H9 (cell line): ENCODE data around the gene CSMD2. TPM values are rescaled to one million over a fixed set of nuclear protein-coding genes. Genes with fewer than 3 reads are reported as not detected.

ENCODE experiments used
- DNase-seq: peaks from one replicate; pipeline ENCODE4 v3.0.0-alpha.2; 2017
- H2AFZ ChIP-seq: one replicate; pipeline ENCODE4 v1.6.1; 2013; ENCODE audit warnings: mild to moderate bottlenecking, low read length, control low read depth, moderate library complexity
- H2AK5ac ChIP-seq: 2 replicates; pipeline ENCODE4 v1.6.1; 2013; ENCODE audit warnings: low read length, control low read depth, mixed read lengths; ENCODE audit not compliant: insufficient read length
- H2BK120ac ChIP-seq: one replicate; pipeline ENCODE4 v1.6.1; 2013; ENCODE audit warnings: low read depth, mild to moderate bottlenecking, low read length, control low read depth, inconsistent platforms; ENCODE audit not compliant: poor library complexity, severe bottlenecking
- H2BK12ac ChIP-seq: 2 replicates; pipeline ENCODE4 v1.6.1; 2013; ENCODE audit warnings: low read length, control low read depth, mixed read lengths, low read depth; ENCODE audit not compliant: insufficient read length
- H2BK15ac ChIP-seq: 2 replicates; pipeline ENCODE4 v1.6.1; 2013; ENCODE audit warnings: low read depth, low read length, control low read depth
- H2BK20ac ChIP-seq: one replicate; pipeline ENCODE4 v1.6.1; 2013; ENCODE audit warnings: low read depth, mild to moderate bottlenecking, low read length, control low read depth, inconsistent platforms; ENCODE audit not compliant: poor library complexity, severe bottlenecking
- H2BK5ac ChIP-seq: 2 replicates; pipeline ENCODE4 v1.6.1; 2013; ENCODE audit warnings: low read length, control low read depth, mixed read lengths; ENCODE audit not compliant: insufficient read length
- H3K14ac ChIP-seq: 2 replicates; pipeline ENCODE4 v1.6.1; 2013; ENCODE audit warnings: low read length, control low read depth; ENCODE audit not compliant: insufficient read depth
- H3K18ac ChIP-seq: 2 replicates; pipeline ENCODE4 v1.6.1; 2013; ENCODE audit warnings: low read depth, mild to moderate bottlenecking, mixed read lengths, low read length, control low read depth; ENCODE audit not compliant: insufficient read length
- H3K23ac ChIP-seq: 2 replicates; pipeline ENCODE4 v1.6.1; 2013; ENCODE audit warnings: low read length, control low read depth, mixed read lengths, low read depth; ENCODE audit not compliant: insufficient read length
- H3K23me2 ChIP-seq: 2 replicates; pipeline ENCODE4 v1.6.1; 2013; ENCODE audit warnings: low read depth, mild to moderate bottlenecking, mixed read lengths, low read length, control low read depth; ENCODE audit not compliant: insufficient read length, poor library complexity, severe bottlenecking
- H3K27ac ChIP-seq: 2 replicates; pipeline ENCODE4 v1.5.1; 2013; ENCODE audit warnings: low read length, control low read depth, mixed read lengths, low read depth; ENCODE audit not compliant: insufficient read length
- H3K27me3 ChIP-seq: 2 replicates; pipeline ENCODE4 v1.6.1; 2013; ENCODE audit warnings: low read length, control low read depth, inconsistent platforms; ENCODE audit not compliant: insufficient read depth
- H3K4ac ChIP-seq: 2 replicates; pipeline ENCODE4 v1.6.1; 2013; ENCODE audit warnings: low read depth, mild to moderate bottlenecking, control low read depth, inconsistent platforms, low read length, moderate library complexity
- H3K4me1 ChIP-seq: 2 replicates; pipeline ENCODE4 v1.6.1; 2013; ENCODE audit warnings: low read length, control low read depth, inconsistent platforms; ENCODE audit not compliant: insufficient read depth
- H3K4me2 ChIP-seq: 2 replicates; pipeline ENCODE4 v1.6.1; 2013; ENCODE audit warnings: low read length, control low read depth, mixed read lengths; ENCODE audit not compliant: insufficient read length, insufficient read depth
- H3K56ac ChIP-seq: 2 replicates; pipeline ENCODE4 v1.6.1; 2013; ENCODE audit warnings: low read depth, mild to moderate bottlenecking, mixed read lengths, low read length, control low read depth; ENCODE audit not compliant: insufficient read length
- H3K79me1 ChIP-seq: 2 replicates; pipeline ENCODE4 v1.6.1; 2013; ENCODE audit warnings: low read depth, mild to moderate bottlenecking, moderate library complexity, low read length, control low read depth, inconsistent platforms; ENCODE audit not compliant: insufficient read depth, poor library complexity, severe bottlenecking
- H3K79me2 ChIP-seq: 2 replicates; pipeline ENCODE4 v1.6.1; 2013; ENCODE audit warnings: low read length, control low read depth, inconsistent platforms; ENCODE audit not compliant: insufficient read depth
- H3K9ac ChIP-seq: 2 replicates; pipeline ENCODE4 v1.6.1; 2013; ENCODE audit warnings: low read length, control low read depth, mixed read lengths; ENCODE audit not compliant: insufficient read length; ENCODE audit errors: extremely low read depth
- H3K9me3 ChIP-seq: one replicate; pipeline ENCODE4 v1.6.1; 2013; ENCODE audit warnings: low read depth, low read length, inconsistent platforms; ENCODE audit not compliant: control insufficient read depth
- H3T11ph ChIP-seq: one replicate; pipeline ENCODE4 v1.6.1; 2013; ENCODE audit warnings: mild to moderate bottlenecking, low read length, control low read depth, inconsistent platforms
- H4K20me1 ChIP-seq: one replicate; pipeline ENCODE4 v1.6.1; 2013; ENCODE audit not compliant: control insufficient read depth, insufficient read length, insufficient read depth
- H4K5ac ChIP-seq: 2 replicates; pipeline ENCODE4 v1.6.1; 2013; ENCODE audit warnings: low read depth, mild to moderate bottlenecking, mixed read lengths, low read length, control low read depth; ENCODE audit not compliant: insufficient read length
- H4K8ac ChIP-seq: replicated peaks from 2 replicates; pipeline ENCODE4 v1.6.1; 2013; ENCODE audit warnings: low read length, control low read depth, mixed read lengths, low read depth; ENCODE audit not compliant: insufficient read length
- H4K91ac ChIP-seq: 2 replicates; pipeline ENCODE4 v1.6.1; 2013; ENCODE audit warnings: low read depth, mild to moderate bottlenecking, moderate library complexity, mixed read lengths, low read length, control low read depth; ENCODE audit not compliant: insufficient read length
- H3K27ac Mint-ChIP-seq, 3 experiments: 2 replicates in 2 of 3; 3 replicates in 1 of 3; pipeline ENCODE4 v1.8.0; 2020 to 2021; ENCODE audit warnings: mixed read lengths in 3 of 3, mild to moderate bottlenecking in 1 of 3, moderate library complexity in 1 of 3
- H3K27me3 Mint-ChIP-seq: 2 replicates; pipeline ENCODE4 v1.8.0; 2021; ENCODE audit warnings: low read depth, mild to moderate bottlenecking, moderate library complexity, mixed read lengths
- H3K36me3 Mint-ChIP-seq, 3 experiments: 2 replicates in 2 of 3; 3 replicates in 1 of 3; pipeline ENCODE4 v1.8.0; 2020 to 2021; ENCODE audit warnings: low read depth in 3 of 3, mixed read lengths in 3 of 3; ENCODE audit not compliant: insufficient read depth in 1 of 3
- H3K4me1 Mint-ChIP-seq, 2 experiments: 2 replicates each; pipeline ENCODE4 v1.8.0; 2020; ENCODE audit warnings: mixed read lengths in 2 of 2
- H3K4me3 Mint-ChIP-seq, 2 experiments: 2 replicates in 1 of 2; 3 replicates in 1 of 2; pipeline ENCODE4 v1.8.0; 2020 to 2021; ENCODE audit warnings: mild to moderate bottlenecking in 2 of 2, mixed read lengths in 2 of 2, moderate library complexity in 1 of 2
- H3K9me3 Mint-ChIP-seq, 2 experiments: 2 replicates in 1 of 2; 3 replicates in 1 of 2; pipeline ENCODE4 v1.8.0; 2020; ENCODE audit warnings: mild to moderate bottlenecking in 2 of 2, mixed read lengths in 2 of 2, moderate library complexity in 1 of 2
- CTCF ChIP-seq: fragments of 200-600 bp; sonication (generic); conservative IDR thresholded peaks from 3 replicates; pipeline ENCODE4 v1.8.0; 2021; ENCODE audit warnings: antibody characterized with exemption, mild to moderate bottlenecking
- WGBS: extraction: QIAGEN DNeasy Blood & Tissue Kit; methylation state at CpG from one replicate; pipeline ENCODE4 v1.1.7; 2013; ENCODE audit warnings: missing lambda C conversion rate, low lambda C conversion rate, mixed read lengths; ENCODE audit not compliant: insufficient read length; ENCODE audit errors: extremely low coverage; 5-methylcytosine and 5-hydroxymethylcytosine counted together
- total RNA-seq: library from RNA; stranded (reverse); gene quantifications from 2 replicates; pipeline ENCODE4 v1.2.1, GENCODE V29; 2021

The CSMD2 gene
- total RNA-seq, 1 experiment from 2014 or later, result 6.4 TPM

DNA sequence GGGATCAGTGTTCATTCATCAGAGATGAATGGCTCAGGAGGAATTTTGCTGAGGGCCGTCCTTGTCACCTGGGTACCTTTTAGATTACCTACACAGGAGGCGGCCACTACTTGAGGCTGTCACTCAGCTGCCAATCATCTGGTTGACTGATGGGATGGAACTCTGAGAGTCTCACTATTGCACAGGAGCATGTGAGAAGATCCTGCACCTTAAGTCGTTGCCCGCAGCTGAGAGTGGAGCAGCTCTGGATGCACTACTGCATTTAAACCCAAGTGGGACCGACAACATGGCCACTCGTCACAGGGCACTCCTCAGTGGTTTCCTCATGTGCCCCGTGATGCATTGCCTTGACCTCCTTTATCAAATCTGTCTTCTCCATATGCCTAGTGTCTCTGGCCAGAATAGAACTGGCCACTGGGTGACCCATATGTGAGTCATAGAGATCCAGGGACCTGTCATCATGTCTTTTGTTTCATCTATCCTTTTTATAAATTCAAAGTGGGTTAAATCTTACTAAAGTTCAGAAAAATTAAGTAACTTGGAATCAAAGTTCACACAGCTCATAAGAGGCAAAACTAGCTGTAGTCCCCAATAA is 527.1 kb downstream of the CSMD2 start:
- Histone ChIP-seq H3K18ac (no peak overlapping the region), H4K91ac (no peak overlapping the region), H3K23ac (no peak overlapping the region), H3K27ac (no peak overlapping the region), H2BK120ac (no peak overlapping the region), H3K23me2 (no peaks in the 10 kb centered on the region), H3K56ac (no peak overlapping the region), H3K79me2 (no peaks in the 10 kb centered on the region), H4K8ac (no peak overlapping the region), H3K79me1 (no peaks in the 10 kb centered on the region), H4K20me1 (no peaks in the 10 kb centered on the region), H2BK20ac (no peak overlapping the region), H2AK5ac (no peak overlapping the region), H2BK15ac (no peak overlapping the region), H3K4ac (no peak overlapping the region), H3K9ac (no peak overlapping the region), H3K27me3 (no peaks in the 10 kb centered on the region), H3K9me3 (no peaks in the 10 kb centered on the region), H3K4me1 (peaks cover 6% of the 10 kb centered on the region; the same call in 1 of the 2 replicates), H3K14ac (no peak overlapping the region), H4K5ac (no peak overlapping the region), H3K4me2 (no peak overlapping the region), H2BK5ac (no peak overlapping the region), H2BK12ac (no peak overlapping the region), H3T11ph (no peak overlapping the region), H2AFZ (no peak overlapping the region)
- H3K4me3 Mint-ChIP-seq, result no peak overlapping the region
- whole genome bisulfite sequencing, result no CpG with 5 or more reads among the region's 7 CpGs
- H3K9me3 Mint-ChIP-seq, result no peaks in the 10 kb centered on the region
- no peak overlapping the region for H3K27ac Mint-ChIP-seq
- DNase-seq, result no peak
- no peak for TF ChIP-seq CTCF
- H3K36me3 Mint-ChIP-seq, result peaks cover 3 to 11% (median 8%) of the 10 kb centered on the region in 3 experiments
- H3K4me1 Mint-ChIP-seq, result peaks cover 31 to 38% of the 10 kb centered on the region in 2 experiments
- H3K27me3 Mint-ChIP-seq, result peaks cover 21% of the 10 kb centered on the region
